Activated naive CD8-positive, alpha-beta T cell (primary cell): ENCODE data around the gene SMAD5.

Experiments
- H3K27ac Mint-ChIP-seq: one replicate; pipeline ENCODE4 v1.8.0; 2021; ENCODE audit warnings: mixed read lengths
- H3K27me3 Mint-ChIP-seq: one replicate; pipeline ENCODE4 v1.8.0; 2021; ENCODE audit warnings: mixed read lengths
- H3K36me3 Mint-ChIP-seq: one replicate; pipeline ENCODE4 v1.8.0; 2021; ENCODE audit warnings: mixed read lengths
- H3K4me1 Mint-ChIP-seq: one replicate; pipeline ENCODE4 v1.8.0; 2021; ENCODE audit warnings: low read depth, mixed read lengths
- H3K4me3 Mint-ChIP-seq: one replicate; pipeline ENCODE4 v1.8.0; 2021; ENCODE audit warnings: mild to moderate bottlenecking, mixed read lengths
- H3K9me3 Mint-ChIP-seq: one replicate; pipeline ENCODE4 v1.8.0; 2021; ENCODE audit warnings: low read depth, mixed read lengths

Gene SMAD5

DNA sequence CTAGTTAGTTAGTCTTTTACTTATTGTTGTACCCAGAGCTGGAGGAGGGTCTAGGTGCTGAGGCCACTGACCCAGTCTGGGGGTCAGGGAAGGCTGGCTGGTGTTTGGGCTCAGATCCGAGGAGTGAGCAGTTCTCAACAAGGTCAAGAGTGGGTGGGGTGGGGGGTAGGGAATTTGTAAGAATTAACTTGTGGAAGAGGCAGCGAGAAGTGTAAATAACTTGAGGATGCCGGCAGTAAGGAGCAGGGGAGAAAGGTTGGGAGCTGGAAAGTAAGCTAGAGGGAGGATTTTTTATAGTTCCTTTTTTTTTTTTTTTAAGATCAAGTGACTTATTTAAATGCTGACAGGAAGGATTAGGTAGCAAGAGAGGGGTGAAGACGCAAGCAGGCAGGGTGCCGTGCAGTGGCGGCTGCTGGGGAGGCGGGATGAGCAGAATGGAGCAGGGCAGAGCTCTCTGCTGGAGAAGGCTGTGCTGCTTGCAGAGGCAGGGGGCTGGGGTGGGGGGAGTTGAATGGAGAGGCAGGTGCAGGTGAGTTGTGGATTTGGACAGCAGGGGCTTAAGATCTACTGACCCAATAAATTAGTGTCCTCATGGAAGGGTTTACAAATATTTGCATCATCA is 95.6 kb downstream of the SMAD5 start:
- Mint-ChIP-seq H3K27ac (no peak overlapping the region), H3K9me3 (no peaks in the 10 kb centered on the region), H3K27me3 (peaks cover 7% of the 10 kb centered on the region), H3K4me3 (no peak overlapping the region), H3K36me3 (no peaks in the 10 kb centered on the region), H3K4me1 (no peaks in the 10 kb centered on the region)

DNA sequence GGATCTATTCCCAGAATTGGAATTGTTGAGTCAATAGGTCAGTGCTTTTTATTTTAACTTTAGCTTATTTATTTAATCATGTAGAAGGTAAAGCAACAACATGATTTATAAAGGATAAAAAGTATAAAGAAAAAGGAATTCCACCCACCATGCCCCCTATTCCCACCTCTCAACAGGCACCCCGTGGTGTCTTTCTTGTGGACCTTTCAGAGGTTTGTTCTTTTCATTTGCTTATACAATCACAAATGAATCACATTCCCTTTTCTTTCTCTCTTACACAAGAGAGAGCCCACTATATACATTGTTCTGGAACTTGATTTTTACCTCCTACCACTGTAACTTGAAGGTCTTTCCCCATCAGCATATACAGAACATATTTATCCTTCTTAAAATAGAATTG is 97.5 kb downstream of the SMAD5 start:
- Mint-ChIP-seq H3K9me3 (no peaks in the 10 kb centered on the region), H3K36me3 (no peaks in the 10 kb centered on the region), H3K4me3 (no peak overlapping the region), H3K4me1 (no peaks in the 10 kb centered on the region), H3K27me3 (peaks cover 7% of the 10 kb centered on the region), H3K27ac (no peak overlapping the region)

DNA sequence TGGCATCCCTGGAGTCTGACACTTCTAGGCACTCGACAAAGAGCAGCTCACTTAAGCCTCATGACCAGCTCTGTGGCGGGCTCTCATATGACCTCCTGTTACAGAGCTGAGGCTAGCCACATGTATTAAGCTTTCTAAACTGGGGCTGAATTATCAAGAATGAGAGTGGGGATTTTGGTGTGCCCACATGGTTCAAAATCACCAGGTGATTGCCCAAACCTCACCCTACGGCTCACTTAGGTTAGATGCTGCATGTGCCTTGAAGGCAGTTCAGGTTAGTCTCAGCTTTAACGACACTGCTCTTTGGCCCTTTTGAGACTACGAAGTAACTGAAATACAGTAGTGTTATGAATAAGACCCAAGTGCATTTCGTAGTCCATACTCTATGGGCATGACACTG is 99.7 kb downstream of the SMAD5 start:
- H3K36me3 Mint-ChIP-seq = no peaks in the 10 kb centered on the region
- H3K27ac Mint-ChIP-seq = no peak overlapping the region
- H3K4me3 Mint-ChIP-seq = no peak overlapping the region
- no peaks in the 10 kb centered on the region for H3K9me3 Mint-ChIP-seq
- H3K4me1 Mint-ChIP-seq = no peaks in the 10 kb centered on the region
- peaks cover 7% of the 10 kb centered on the region for H3K27me3 Mint-ChIP-seq
